ENCODE measurements around the gene RPL21.

DNA sequence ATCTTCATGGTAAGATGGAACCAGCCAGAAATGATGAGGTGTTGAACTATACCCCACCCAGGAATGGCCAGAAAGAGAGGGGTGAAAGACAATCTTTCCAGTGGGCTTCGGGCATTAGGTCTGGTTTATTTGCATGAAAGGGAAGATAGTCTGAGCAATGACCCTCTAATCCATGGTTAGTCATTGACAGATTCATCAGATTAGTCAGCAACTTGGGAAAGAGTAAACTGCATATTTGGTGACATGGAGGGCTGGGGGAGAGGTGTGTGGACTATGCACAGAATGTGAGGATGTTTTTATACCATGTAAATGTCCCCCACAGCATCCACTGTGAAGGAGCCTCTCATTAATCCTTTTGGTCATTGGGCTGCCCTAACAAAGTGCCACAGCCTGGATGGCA is 49.7 kb upstream of the RPL21 start:
- TF ChIP-seq EZH2 (IDR thresholded peaks at IDR 0.05) (no peak), EZH2phosphoT487 (IDR thresholded peaks at IDR 0.05) (no peak)
- TF ChIP-seq, protein P1, sequence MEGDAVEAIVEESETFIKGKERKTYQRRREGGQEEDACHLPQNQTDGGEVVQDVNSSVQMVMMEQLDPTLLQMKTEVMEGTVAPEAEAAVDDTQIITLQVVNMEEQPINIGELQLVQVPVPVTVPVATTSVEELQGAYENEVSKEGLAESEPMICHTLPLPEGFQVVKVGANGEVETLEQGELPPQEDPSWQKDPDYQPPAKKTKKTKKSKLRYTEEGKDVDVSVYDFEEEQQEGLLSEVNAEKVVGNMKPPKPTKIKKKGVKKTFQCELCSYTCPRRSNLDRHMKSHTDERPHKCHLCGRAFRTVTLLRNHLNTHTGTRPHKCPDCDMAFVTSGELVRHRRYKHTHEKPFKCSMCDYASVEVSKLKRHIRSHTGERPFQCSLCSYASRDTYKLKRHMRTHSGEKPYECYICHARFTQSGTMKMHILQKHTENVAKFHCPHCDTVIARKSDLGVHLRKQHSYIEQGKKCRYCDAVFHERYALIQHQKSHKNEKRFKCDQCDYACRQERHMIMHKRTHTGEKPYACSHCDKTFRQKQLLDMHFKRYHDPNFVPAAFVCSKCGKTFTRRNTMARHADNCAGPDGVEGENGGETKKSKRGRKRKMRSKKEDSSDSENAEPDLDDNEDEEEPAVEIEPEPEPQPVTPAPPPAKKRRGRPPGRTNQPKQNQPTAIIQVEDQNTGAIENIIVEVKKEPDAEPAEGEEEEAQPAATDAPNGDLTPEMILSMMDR (IDR thresholded peaks at IDR 0.05) = no peak

All from neural progenitor cell (in vitro differentiated cells).